ENCODE results near the gene ZNF679.
"Not testable (repeated sequence)": the region's sequence is repeated elsewhere in the genome, so short reads cannot be mapped to it uniquely, and the experiment has no call there.

Gene ZNF679

GRCh38 chr7:64277630-64278029, 49.4 kb downstream of the ZNF679 start:
- TF ChIP-seq ZFX (IDR thresholded peaks at IDR 0.05; ENCODE audit: borderline replicate concordance) (no peak), CTCF (IDR thresholded peaks at IDR 0.05) (no peak)

GRCh38 chr7:64294701-64295420, 66.6 kb downstream of the ZNF679 start:
- no peak overlapping the region for H3K27ac ChIP-seq
- no peak for TF ChIP-seq CTCF (IDR thresholded peaks at IDR 0.05)
- TF ChIP-seq ZFX (IDR thresholded peaks at IDR 0.05; ENCODE audit: borderline replicate concordance): no peak

More at GRCh38 chr7:64277630-64278029, 49.4 kb downstream of the ZNF679 start:
- H3K27ac ChIP-seq: no peak overlapping the region

- H3K27ac ChIP-seq: not testable (repeated sequence)
These were observed 69.1 kb downstream of the ZNF679 start for GRCh38 chr7:64297418-64297817.

GRCh38 chr7:64300641-64301405, 72.5 kb downstream of the ZNF679 start:
- TF ChIP-seq CTCF (IDR thresholded peaks at IDR 0.05): no peak
- no peak for TF ChIP-seq ZFX (IDR thresholded peaks at IDR 0.05; ENCODE audit: borderline replicate concordance)
- no peak overlapping the region for H3K27ac ChIP-seq

- H3K27ac ChIP-seq: peak overlapping the region; percentile 85
- TF ChIP-seq CTCF (IDR thresholded peaks at IDR 0.05): no peak
- TF ChIP-seq ZFX (IDR thresholded peaks at IDR 0.05; ENCODE audit: borderline replicate concordance): no peak
These were observed 79.2 kb downstream of the ZNF679 start for GRCh38 chr7:64307254-64308015.

- TF ChIP-seq ZFX (IDR thresholded peaks at IDR 0.05; ENCODE audit: borderline replicate concordance): no peak
- peak overlapping the region; percentile 85 for H3K27ac ChIP-seq
These were observed 79.7 kb downstream of the ZNF679 start for GRCh38 chr7:64308016-64308270.

- TF ChIP-seq CTCF (IDR thresholded peaks at IDR 0.05): no peak
- no peak for TF ChIP-seq ZFX (IDR thresholded peaks at IDR 0.05; ENCODE audit: borderline replicate concordance)
- H3K27ac ChIP-seq: no peak overlapping the region
These were observed 82.2 kb downstream of the ZNF679 start for GRCh38 chr7:64310426-64310825.

GRCh38 chr7:64312826-64313225, 84.6 kb downstream of the ZNF679 start:
- TF ChIP-seq ZFX (IDR thresholded peaks at IDR 0.05; ENCODE audit: borderline replicate concordance) (no peak), CTCF (IDR thresholded peaks at IDR 0.05) (no peak)
- H3K27ac ChIP-seq: peak overlapping the region; percentile 92
